IMR-90 (cell line): Measurements from ENCODE around the gene TNNC2. TPM values are rescaled to one million over a fixed set of nuclear protein-coding genes. Genes with fewer than 3 reads are reported as not detected.

Source experiments
- ATAC-seq: fragments of 200-7000 bp; cut with Tn5 transposase; 2 replicates; pipeline ENCODE4 v1.9.1; 2020; ENCODE audit warnings: low read depth, mild to moderate bottlenecking, moderate library complexity
- BruUV-seq: library from RNA; stranded (reverse); fragments of 400-500 nt; replicated peaks from 2 replicates; lab custom pipeline; 2021; lab: Mats Ljungman, UMichigan
- CTCF ChIA-PET: fragments of 300-600 bp; formaldehyde crosslinking; extraction: SDS; loops from one replicate; lab custom pipeline; 2021; ENCODE audit warnings: antibody characterized with exemption; lab: Yijun Ruan, JAX
- POLR2A ChIA-PET: fragments of 300-600 bp; sonication (Branson Sonifier 250); formaldehyde crosslinking; loops from one replicate; lab custom pipeline; 2022; ENCODE audit warnings: antibody characterized with exemption; ENCODE audit not compliant: unreplicated experiment; lab: Charles Lee
- DNase-seq: peaks from one replicate; pipeline ENCODE4 v3.0.0; 2013
- H2AFZ ChIP-seq: replicated peaks from 2 replicates; pipeline ENCODE3; 2013; ENCODE audit warnings: low read length, mild to moderate bottlenecking; ENCODE audit not compliant: poor library complexity
- H2AK5ac ChIP-seq: 2 replicates; pipeline ENCODE4 v1.6.1; 2013; ENCODE audit warnings: low read depth, low read length, inconsistent platforms
- H2AK9ac ChIP-seq: replicated peaks from 2 replicates; pipeline ENCODE3; 2013; ENCODE audit warnings: mild to moderate bottlenecking, low read depth, low read length, moderate library complexity; ENCODE audit not compliant: poor library complexity
- H2BK120ac ChIP-seq: 2 replicates; pipeline ENCODE4 v1.6.1; 2013; ENCODE audit warnings: low read depth, low read length, inconsistent platforms
- H2BK15ac ChIP-seq: 3 replicates; pipeline ENCODE4 v1.6.1; 2013; ENCODE audit warnings: low read depth, low read length, inconsistent platforms
- H2BK20ac ChIP-seq: 2 replicates; pipeline ENCODE4 v1.6.1; 2013; ENCODE audit warnings: low read depth, mild to moderate bottlenecking, inconsistent platforms, low read length, moderate library complexity
- H2BK5ac ChIP-seq: 2 replicates; pipeline ENCODE4 v1.6.1; 2013; ENCODE audit warnings: mild to moderate bottlenecking, low read depth, low read length, inconsistent platforms; ENCODE audit not compliant: poor library complexity, severe bottlenecking
- H3K14ac ChIP-seq: replicated peaks from 2 replicates; pipeline ENCODE4 v1.6.1; 2013; ENCODE audit warnings: low read depth, low read length, inconsistent platforms
- H3K18ac ChIP-seq: 2 replicates; pipeline ENCODE4 v1.6.1; 2013; ENCODE audit warnings: low read depth, low read length, control low read depth
- H3K23ac ChIP-seq: 2 replicates; pipeline ENCODE4 v1.6.1; 2013; ENCODE audit warnings: low read depth, low read length, inconsistent platforms
- H3K27ac ChIP-seq: 2 replicates; pipeline ENCODE4 v1.5.1; 2013; ENCODE audit warnings: mild to moderate bottlenecking, control low read depth, low read length; ENCODE audit not compliant: insufficient read depth
- H3K27me3 ChIP-seq: 2 replicates; pipeline ENCODE4 v1.6.1; 2013; ENCODE audit warnings: low read length; ENCODE audit not compliant: control insufficient read depth, insufficient read depth
- H3K36me3 ChIP-seq: 2 replicates; pipeline ENCODE4 v1.6.1; 2013; ENCODE audit warnings: low read length, mixed read lengths; ENCODE audit not compliant: control insufficient read depth, insufficient read depth
- H3K4ac ChIP-seq: 2 replicates; pipeline ENCODE4 v1.6.1; 2013; ENCODE audit warnings: low read depth, low read length, inconsistent platforms
- H3K4me1 ChIP-seq: 2 replicates; pipeline ENCODE4 v1.6.1; 2013; ENCODE audit warnings: low read length, mixed read lengths; ENCODE audit not compliant: control insufficient read depth, insufficient read depth
- H3K4me2 ChIP-seq: 2 replicates; pipeline ENCODE4 v1.6.1; 2013; ENCODE audit warnings: low read depth, mild to moderate bottlenecking, control low read depth, low read length, moderate library complexity
- H3K4me3 ChIP-seq: 2 replicates; pipeline ENCODE4 v1.5.1; 2013; ENCODE audit warnings: low read depth, mild to moderate bottlenecking, control low read depth, low read length, moderate library complexity; ENCODE audit not compliant: insufficient read depth
- H3K56ac ChIP-seq: 2 replicates; pipeline ENCODE4 v1.6.1; 2013; ENCODE audit warnings: low read length, inconsistent platforms; ENCODE audit not compliant: insufficient read depth; ENCODE audit errors: extremely low read depth
- H3K79me1 ChIP-seq, 2 experiments: 2 replicates each; pipeline ENCODE4 v1.6.1; 2013; ENCODE audit warnings: low read length in 2 of 2, inconsistent platforms in 1 of 2, low read depth in 1 of 2
- H3K9ac ChIP-seq: 2 replicates; pipeline ENCODE4 v1.6.1; 2013; ENCODE audit warnings: low read depth, low read length, control low read depth
- H3K9me1 ChIP-seq: 2 replicates; pipeline ENCODE4 v1.6.1; 2013; ENCODE audit warnings: low read length, inconsistent platforms; ENCODE audit not compliant: insufficient read depth
- H3K9me3 ChIP-seq: 2 replicates; pipeline ENCODE4 v1.6.1; 2013; ENCODE audit warnings: low read length; ENCODE audit not compliant: control insufficient read depth, insufficient read depth
- H4K20me1 ChIP-seq: 2 replicates; pipeline ENCODE4 v1.6.1; 2013; ENCODE audit warnings: low read length, inconsistent platforms; ENCODE audit not compliant: insufficient read depth
- H4K5ac ChIP-seq: 2 replicates; pipeline ENCODE4 v1.6.1; 2013; ENCODE audit warnings: mild to moderate bottlenecking, low read depth, low read length, control low read depth
- H4K8ac ChIP-seq, 2 experiments: 2 replicates each; pipeline ENCODE4 v1.6.1; 2013; ENCODE audit warnings: low read depth in 2 of 2, low read length in 2 of 2, control low read depth in 1 of 2, inconsistent platforms in 1 of 2
- H4K91ac ChIP-seq: 2 replicates; pipeline ENCODE4 v1.6.1; 2013; ENCODE audit warnings: low read depth, low read length, inconsistent platforms; ENCODE audit not compliant: insufficient read depth
- BHLHE40 ChIP-seq: fragments of 150-350 bp; IDR thresholded peaks from 2 replicates; pipeline ENCODE4 v1.6.1; 2016; ENCODE audit warnings: mild to moderate bottlenecking, low read depth, low read length
- CEBPB ChIP-seq: IDR thresholded peaks from 2 replicates; pipeline ENCODE4 v1.6.1; 2012; ENCODE audit warnings: low read depth, low read length, improper control_type of control experiment
- CHD1 ChIP-seq: IDR thresholded peaks from 2 replicates; pipeline ENCODE4 v1.6.1; 2012; ENCODE audit warnings: low read depth, low read length, improper control_type of control experiment
- FOS ChIP-seq: fragments of 150-350 bp; IDR thresholded peaks from 2 replicates; pipeline ENCODE4 v1.6.1; 2016; ENCODE audit warnings: low read depth, low read length
- MAFK ChIP-seq: IDR thresholded peaks from 2 replicates; pipeline ENCODE4 v1.6.1; 2012; ENCODE audit warnings: low read depth, low read length, improper control_type of control experiment
- MAZ ChIP-seq: IDR thresholded peaks from 2 replicates; pipeline ENCODE4 v1.6.1; 2012; ENCODE audit warnings: low read depth, mild to moderate bottlenecking, low read length, improper control_type of control experiment, moderate library complexity, borderline replicate concordance
- MXI1 ChIP-seq: IDR thresholded peaks from 2 replicates; pipeline ENCODE4 v1.6.1; 2012; ENCODE audit warnings: low read depth, mild to moderate bottlenecking, low read length, moderate library complexity, borderline replicate concordance
- NFE2L2 ChIP-seq: fragments of 150-350 bp; IDR thresholded peaks from 2 replicates; pipeline ENCODE4 v1.6.1; 2016; ENCODE audit warnings: low read depth, mild to moderate bottlenecking, low read length
- POLR2A ChIP-seq: IDR thresholded peaks from 2 replicates; pipeline ENCODE4 v1.6.1; 2012; ENCODE audit warnings: mild to moderate bottlenecking, low read depth, low read length
- RAD21 ChIP-seq: IDR thresholded peaks from 2 replicates; pipeline ENCODE4 v1.6.1; 2012; ENCODE audit warnings: low read length, improper control_type of control experiment
- RCOR1 ChIP-seq: IDR thresholded peaks from 2 replicates; pipeline ENCODE4 v1.6.1; 2012; ENCODE audit warnings: mild to moderate bottlenecking, low read length, improper control_type of control experiment; ENCODE audit not compliant: insufficient replicate concordance
- RFX5 ChIP-seq: IDR thresholded peaks from 2 replicates; pipeline ENCODE4 v1.8.0; 2012; ENCODE audit warnings: low read depth, mild to moderate bottlenecking, low read length, moderate library complexity
- SMC3 ChIP-seq: fragments of 150-350 bp; IDR thresholded peaks from 2 replicates; pipeline ENCODE4 v1.6.1; 2016; ENCODE audit warnings: low read depth, mild to moderate bottlenecking, antibody characterized with exemption, low read length, moderate library complexity
- WGBS, 2 experiments: methylation state at CpG; one replicate each; pipeline versions ENCODE4 v1.1.5 to v1.1.7; 2013; ENCODE audit warnings: missing lambda C conversion rate in 2 of 2; ENCODE audit not compliant: insufficient read length in 1 of 2; ENCODE audit errors: extremely low coverage in 2 of 2; 5-methylcytosine and 5-hydroxymethylcytosine counted together
- dilution Hi-C: fragments of 300-500 bp; cut with HindIII; formaldehyde crosslinking; loops from one replicate; pipeline ENCODE4 v1.14.3; 2018; ENCODE audit warnings: low sequenced_read_pairs; ENCODE audit not compliant: unreplicated experiment
- in situ Hi-C: fragments of 300-500 bp; cut with MboI; formaldehyde crosslinking; loops from 3 replicates; pipeline ENCODE4 v1.14.3; 2019; ENCODE audit warnings: low sequenced_read_pairs, inconsistent platforms, mixed read lengths
- intact Hi-C: fragments of 100-400 bp; cut with micrococcal nuclease; formaldehyde crosslinking; loops from 2 replicates; pipeline ENCODE4 v1.10.0; 2022
- polyA plus RNA-seq, 3 experiments: library from polyadenylated mRNA; depleted of rRNA; stranded (reverse); fragments of >200 nt; gene quantifications; 2 replicates each; pipeline ENCODE4 v1.2.3, GENCODE V29; 2012; ENCODE audit warnings: low replicate concordance in 1 of 3
- total RNA-seq: library from RNA; depleted of rRNA; stranded (reverse); fragments of >200 nt; gene quantifications from 2 replicates; pipeline ENCODE4 v1.2.3, GENCODE V29; 2012
- TF ChIP-seq, protein P1 (sequence below): fragments of 150-350 bp; IDR thresholded peaks from 2 replicates; pipeline ENCODE4 v1.6.1; 2017; ENCODE audit warnings: mild to moderate bottlenecking, antibody characterized with exemption, low read length, low read depth
- TF ChIP-seq, protein P2 (sequence below): fragments of 150-350 bp; IDR thresholded peaks from 2 replicates; pipeline ENCODE4 v1.6.1; 2016; ENCODE audit warnings: low read depth, mild to moderate bottlenecking, low read length, moderate library complexity, borderline replicate concordance
- TF ChIP-seq, protein P3 (sequence below): conservative IDR thresholded peaks from 2 replicates; pipeline ENCODE4 v1.5.1; 2012; ENCODE audit warnings: mild to moderate bottlenecking, low read depth, low read length, improper control_type of control experiment

TNNC2 gene
- total and polyA plus RNA-seq, 2 of the 4 experiments (the other 2 are of a cell fraction) = 0.46 TPM; not detected in 1

DNA sequence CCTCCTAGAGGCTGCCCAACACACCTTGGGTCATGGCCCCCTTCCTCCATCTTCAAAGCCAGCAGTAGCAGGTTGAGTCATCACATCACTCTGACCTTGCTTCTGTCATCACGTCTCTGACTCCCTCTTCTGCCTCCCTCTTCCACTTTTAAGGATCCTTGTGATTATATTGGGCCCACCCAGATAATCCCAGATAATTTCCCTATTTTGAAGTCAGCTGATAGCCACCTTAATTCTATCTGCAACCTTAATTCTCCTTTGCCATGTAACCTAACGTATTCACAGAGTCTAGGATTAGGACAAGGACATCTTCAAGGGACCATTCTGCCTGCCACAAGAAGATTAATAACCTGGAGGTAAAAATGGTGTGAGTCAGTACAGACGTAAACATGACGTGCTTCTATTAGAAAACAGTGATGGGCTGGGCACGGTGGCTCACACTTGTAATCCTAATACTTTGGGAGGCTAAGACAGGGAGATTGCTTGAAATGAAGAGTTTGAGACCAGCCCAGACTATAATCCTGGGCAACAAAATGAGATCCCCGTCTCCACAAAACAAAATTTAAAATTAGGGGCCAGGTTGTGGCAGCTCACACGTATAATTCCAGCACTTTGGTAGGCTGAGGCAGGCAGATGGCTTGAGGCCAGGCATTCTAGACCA, 33.6 kb upstream of the TNNC2 start:
- ChIA-PET CTCF (no interaction called here), POLR2A (no interaction called here)
- H4K8ac ChIP-seq = no peak overlapping the region
- no peaks in the 10 kb centered on the region for H3K9me3 ChIP-seq
- H3K56ac ChIP-seq = no peak overlapping the region
- H2AK5ac ChIP-seq = peak overlapping the region; percentile 29; the same call in 1 of the 2 replicates
- peaks cover 4% of the 10 kb centered on the region; the same call in 1 of the 2 replicates for H3K4me1 ChIP-seq
- no peaks in the 10 kb centered on the region for H3K27me3 ChIP-seq
- no peak overlapping the region for H3K27ac ChIP-seq
- H3K4me3 ChIP-seq = no peak overlapping the region
- H4K91ac ChIP-seq = no peak overlapping the region
- H2BK5ac ChIP-seq = no peak overlapping the region
- no peak overlapping the region for H3K9ac ChIP-seq
- dilution Hi-C loops (no loop called here), in situ Hi-C loops (no loop called here), intact Hi-C loops (no loop called here)
- H3K18ac ChIP-seq = no peak overlapping the region
- ATAC-seq (no peak), DNase-seq (peak; percentile 50)
- BruUV-seq = no TSS peak
- peaks cover 25 to 47% of the 10 kb centered on the region in 2 experiments for H3K79me1 ChIP-seq
- no peak overlapping the region for H2BK20ac ChIP-seq
- no peak overlapping the region for H2BK15ac ChIP-seq
- no peak overlapping the region for H3K14ac ChIP-seq
- no peak overlapping the region for H2BK120ac ChIP-seq
- WGBS, 2 experiments = no CpG with 5 or more reads among the region's 7 CpGs
- H3K4ac ChIP-seq = no peak overlapping the region; the same call in 1 of the 2 replicates
- H4K20me1 ChIP-seq = no peaks in the 10 kb centered on the region
- H3K9me1 ChIP-seq = peaks cover 7% of the 10 kb centered on the region
- H3K23ac ChIP-seq = no peak overlapping the region
- H4K5ac ChIP-seq = no peak overlapping the region
- no peaks in the 10 kb centered on the region for H3K36me3 ChIP-seq
- TF ChIP-seq, protein P1, sequence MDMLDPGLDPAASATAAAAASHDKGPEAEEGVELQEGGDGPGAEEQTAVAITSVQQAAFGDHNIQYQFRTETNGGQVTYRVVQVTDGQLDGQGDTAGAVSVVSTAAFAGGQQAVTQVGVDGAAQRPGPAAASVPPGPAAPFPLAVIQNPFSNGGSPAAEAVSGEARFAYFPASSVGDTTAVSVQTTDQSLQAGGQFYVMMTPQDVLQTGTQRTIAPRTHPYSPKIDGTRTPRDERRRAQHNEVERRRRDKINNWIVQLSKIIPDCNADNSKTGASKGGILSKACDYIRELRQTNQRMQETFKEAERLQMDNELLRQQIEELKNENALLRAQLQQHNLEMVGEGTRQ = no peak
- TF ChIP-seq RAD21 (no peak), RFX5 (no peak), MXI1 (no peak), MAZ (no peak), CHD1 (no peak), BHLHE40 (no peak), RCOR1 (no peak), NFE2L2 (no peak), SMC3 (no peak), FOS (no peak), CEBPB (no peak), MAFK (no peak), POLR2A (no peak)
- TF ChIP-seq, protein P2, sequence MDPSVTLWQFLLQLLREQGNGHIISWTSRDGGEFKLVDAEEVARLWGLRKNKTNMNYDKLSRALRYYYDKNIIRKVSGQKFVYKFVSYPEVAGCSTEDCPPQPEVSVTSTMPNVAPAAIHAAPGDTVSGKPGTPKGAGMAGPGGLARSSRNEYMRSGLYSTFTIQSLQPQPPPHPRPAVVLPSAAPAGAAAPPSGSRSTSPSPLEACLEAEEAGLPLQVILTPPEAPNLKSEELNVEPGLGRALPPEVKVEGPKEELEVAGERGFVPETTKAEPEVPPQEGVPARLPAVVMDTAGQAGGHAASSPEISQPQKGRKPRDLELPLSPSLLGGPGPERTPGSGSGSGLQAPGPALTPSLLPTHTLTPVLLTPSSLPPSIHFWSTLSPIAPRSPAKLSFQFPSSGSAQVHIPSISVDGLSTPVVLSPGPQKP = no peak
- TF ChIP-seq, protein P3, sequence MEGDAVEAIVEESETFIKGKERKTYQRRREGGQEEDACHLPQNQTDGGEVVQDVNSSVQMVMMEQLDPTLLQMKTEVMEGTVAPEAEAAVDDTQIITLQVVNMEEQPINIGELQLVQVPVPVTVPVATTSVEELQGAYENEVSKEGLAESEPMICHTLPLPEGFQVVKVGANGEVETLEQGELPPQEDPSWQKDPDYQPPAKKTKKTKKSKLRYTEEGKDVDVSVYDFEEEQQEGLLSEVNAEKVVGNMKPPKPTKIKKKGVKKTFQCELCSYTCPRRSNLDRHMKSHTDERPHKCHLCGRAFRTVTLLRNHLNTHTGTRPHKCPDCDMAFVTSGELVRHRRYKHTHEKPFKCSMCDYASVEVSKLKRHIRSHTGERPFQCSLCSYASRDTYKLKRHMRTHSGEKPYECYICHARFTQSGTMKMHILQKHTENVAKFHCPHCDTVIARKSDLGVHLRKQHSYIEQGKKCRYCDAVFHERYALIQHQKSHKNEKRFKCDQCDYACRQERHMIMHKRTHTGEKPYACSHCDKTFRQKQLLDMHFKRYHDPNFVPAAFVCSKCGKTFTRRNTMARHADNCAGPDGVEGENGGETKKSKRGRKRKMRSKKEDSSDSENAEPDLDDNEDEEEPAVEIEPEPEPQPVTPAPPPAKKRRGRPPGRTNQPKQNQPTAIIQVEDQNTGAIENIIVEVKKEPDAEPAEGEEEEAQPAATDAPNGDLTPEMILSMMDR = no peak
- H2AFZ ChIP-seq = no peak overlapping the region
- H3K4me2 ChIP-seq = no peak overlapping the region
- H2AK9ac ChIP-seq = no peak overlapping the region
